Smooth muscle cell of the brain vasculature (primary cell): ENCODE results near the gene KIAA1958.

Source experiments
- DNase-seq: peaks from one replicate; pipeline ENCODE4 v3.0.0-alpha.2; 2012; ENCODE audit warnings: low read depth, low spot score

KIAA1958 gene

DNA sequence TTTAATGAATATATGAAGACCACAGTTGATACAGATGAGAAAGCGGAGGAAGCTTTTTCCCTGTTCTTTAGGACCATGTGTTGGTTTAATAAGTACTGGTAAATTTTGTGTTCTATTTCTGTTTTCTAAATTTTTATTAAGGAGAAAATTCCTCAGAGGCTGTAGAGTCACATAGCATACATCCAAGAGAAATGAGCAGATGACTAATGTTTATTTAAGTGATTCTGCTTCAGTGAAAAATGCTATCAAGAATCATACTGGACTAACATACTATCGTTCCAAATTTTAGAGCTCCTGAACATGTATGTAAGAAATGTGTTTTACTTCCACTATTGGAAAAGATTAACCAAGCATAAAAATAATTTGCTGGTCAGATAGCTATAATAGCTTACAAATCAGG is 115.0 kb downstream of the KIAA1958 start:
- no peak for DNase-seq

DNA sequence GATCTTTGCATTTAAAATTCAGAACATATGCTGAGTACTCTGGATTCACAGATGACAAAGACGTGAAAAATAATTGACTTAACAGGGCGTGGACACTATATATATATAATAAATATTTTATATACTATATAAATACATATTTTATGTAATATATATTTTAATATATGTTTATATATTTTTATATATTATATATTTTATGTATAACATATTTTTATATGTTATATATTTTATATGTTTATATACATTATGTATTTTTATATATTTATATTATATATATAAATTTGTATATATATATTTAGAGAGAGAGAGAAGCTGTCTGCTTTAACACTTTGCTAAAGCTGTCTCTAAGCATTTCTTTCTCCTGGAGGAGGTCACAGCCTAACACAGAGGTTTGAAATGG is 118.2 kb downstream of the KIAA1958 start:
- DNase-seq = no peak

DNA sequence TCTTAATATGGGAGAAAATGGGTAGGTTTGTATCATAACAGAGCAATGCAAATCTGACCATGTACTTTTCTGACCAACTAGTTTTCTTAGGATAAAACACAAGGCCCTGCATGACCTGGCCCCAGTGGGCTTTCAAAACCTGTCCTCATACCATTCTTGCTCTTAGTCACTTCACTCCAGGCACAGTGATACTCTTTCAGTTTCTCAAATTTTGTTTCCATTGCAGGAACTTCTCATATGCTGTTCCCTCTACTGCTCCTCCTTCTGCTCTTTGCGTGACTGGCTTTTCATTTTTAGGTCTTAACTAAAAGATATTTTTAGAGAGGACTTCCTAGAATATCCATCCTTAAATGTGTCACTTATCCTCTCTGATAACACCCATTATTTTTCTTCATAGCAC is 118.9 kb downstream of the KIAA1958 start:
- DNase-seq = no peak

DNA sequence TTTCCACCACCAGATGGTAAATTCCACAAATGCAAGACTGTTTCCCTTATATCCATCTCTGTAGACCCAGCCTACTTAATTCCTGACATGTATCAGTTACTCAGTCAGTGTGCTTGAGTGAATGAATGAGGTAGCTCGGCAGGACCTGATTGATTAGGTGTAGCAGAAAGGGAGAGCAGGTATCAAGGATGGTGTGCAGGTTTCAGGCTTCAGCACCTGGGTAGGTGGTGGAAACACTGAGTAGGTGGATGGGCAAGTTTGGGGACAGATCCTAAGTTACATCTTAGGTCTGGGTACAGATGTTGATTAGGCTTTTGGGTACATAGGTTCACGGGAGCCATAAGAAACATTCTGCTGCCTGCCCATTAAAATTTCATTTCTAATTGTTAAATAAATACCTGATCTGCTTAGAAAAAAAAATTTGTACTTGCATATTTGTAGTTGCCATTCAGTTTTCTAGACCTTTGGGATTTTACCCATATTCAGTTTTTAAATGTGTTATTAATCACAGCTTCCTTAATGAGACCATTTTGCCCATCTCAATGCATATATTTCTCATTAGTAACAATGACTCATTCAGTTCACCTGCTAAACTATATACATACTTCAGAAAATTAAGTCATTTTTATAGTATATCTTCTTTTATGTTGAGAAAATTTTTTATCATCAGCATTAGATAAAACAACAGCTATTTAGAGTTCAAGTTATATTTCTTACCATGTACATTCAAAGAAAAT is 119.5 kb downstream of the KIAA1958 start:
- DNase-seq = no peak

DNA sequence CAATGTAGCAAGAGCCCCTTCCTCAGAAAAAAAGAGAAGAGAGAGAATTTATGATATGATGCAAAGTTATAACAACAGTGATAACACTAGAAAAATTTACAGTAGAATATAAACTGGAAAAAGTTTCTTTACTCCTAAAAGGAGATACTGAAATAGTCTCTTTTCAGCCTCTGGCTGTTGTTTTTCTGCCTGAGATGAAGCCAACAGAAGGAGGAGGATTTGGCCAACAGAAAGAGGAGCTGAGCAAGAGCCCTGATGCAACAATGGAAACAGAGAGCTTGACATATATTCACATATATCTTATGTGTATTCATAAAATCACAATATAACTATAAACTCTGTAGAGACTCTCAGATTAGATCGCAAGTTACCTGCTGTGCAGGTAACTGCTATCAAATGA is 122.2 kb downstream of the KIAA1958 start:
- no peak for DNase-seq

DNA sequence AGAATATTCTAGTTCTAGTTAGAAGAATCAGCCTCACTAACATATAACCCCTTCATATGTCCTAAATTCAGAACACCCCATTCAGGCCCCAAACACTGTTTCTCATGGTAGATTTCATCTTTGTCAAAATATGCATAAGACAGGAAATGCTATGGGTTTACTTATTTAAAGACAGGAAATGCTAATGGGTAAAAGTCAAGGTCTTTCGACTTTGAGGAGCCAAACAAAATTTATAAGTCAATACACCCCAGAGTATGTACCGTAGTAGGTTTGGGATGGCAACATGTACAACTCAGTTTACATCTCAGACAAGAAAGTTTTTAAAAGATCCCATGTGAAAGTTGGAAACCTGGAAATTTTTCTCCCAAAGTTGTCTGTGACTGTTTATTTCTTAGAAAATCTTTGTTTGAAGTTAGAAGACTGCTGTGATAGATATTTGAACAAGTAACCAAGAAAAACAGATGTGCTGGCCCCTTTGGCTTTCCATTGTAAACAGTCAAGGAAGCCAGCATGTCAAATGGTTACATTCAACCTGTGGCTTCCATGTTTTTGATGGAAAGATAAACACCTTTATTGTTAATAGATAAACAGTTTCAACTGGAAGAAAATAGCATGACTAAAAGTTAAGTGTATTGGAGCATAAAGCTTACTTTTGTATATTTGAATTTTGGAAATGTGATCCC is 129.1 kb downstream of the KIAA1958 start:
- no peak for DNase-seq

DNA sequence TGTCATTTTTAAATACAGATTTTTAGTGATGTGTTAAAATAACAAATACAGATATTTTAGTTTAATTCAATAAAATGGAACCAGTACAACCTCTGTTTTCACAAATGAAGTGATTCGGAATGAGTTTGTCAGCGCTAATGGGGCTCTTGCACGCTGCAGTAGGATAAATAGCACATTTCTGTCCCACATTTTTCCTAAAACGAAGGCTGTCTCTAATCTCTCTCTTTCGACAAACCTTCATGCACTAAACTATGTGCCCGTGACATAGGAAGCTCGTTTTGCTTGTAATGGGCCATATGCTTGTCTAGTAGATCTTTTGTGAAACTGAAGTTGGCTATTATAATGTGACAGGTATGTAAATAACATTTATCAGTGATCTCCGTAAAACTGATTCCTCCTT is 130.7 kb downstream of the KIAA1958 start:
- DNase-seq = no peak

DNA sequence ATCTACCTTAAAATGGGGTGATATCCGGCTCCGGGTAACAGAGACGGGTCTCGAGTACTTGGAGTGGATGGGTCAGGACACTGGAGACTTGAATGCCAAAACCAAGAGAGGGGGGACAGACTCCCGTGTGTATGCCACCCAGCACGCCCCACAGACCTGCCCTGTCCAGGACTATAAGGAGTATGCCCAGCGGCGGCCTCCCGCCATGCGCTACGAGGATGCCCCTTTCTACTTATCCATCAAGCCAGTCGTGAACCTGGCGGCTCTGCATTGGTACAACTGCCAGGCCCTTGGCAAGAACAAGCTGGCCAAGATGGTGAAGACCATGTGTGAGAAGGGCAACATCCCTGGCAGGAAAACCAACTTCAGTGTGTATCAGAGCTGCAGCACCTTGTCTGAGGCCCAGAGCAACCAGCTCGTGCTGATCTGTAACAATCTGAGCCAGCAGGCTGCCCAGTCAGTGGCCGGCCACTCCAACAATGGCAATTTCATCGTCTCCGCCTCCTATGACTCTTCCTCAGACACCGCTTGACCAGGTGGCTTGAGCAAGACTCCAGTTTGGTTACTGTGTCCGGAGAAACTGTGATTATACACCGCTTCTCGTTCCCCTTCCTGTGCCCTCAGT is 131.9 kb downstream of the KIAA1958 start:
- no peak for DNase-seq

DNA sequence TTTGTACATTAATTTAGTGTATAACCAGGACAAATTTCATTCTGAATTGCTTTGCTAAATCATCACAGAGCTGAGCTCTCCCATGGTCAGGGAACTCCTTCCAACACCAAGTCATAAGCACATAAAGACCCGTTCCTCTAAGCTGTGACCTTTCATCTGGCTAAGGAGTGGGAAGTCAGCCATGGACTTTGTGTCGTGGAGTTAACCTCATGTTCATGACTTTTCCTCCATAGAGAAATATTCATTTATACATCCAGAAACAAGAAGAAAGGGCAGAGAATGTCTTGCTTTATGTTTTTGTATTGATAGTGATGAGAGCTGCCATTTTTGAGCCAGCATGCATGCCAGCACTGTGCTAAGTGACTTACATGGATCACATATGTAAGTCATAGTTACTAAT is 133.8 kb downstream of the KIAA1958 start:
- no peak for DNase-seq

DNA sequence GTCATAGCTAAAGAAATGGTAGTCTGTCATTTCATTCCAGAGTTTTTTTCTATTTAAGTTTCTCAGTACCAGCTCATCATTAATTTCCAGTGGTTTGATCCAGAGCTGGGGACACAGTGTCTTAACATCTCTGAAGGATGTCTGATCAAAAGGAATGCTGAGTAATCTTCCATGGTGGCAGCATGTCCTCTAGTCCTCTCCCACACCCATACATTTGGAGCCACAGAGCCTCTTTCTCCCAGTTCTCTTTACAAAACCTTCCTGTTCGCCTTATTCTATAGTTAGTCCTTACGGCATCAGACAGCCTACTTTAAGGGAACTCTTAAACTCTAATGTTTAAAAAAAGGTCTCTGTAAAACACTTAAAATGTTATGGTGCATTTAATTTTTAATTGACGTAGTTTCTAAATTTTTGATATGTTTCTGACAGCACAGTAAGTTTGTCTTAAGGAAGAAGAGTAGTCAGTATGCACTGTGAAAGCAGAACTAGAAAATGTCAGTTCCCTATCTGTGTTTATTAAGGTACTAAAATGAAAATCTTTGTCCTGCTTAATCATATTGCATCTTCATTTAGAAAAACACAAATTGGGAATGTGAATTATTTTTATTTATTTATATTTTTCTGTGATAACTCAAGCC is 134.5 kb downstream of the KIAA1958 start:
- no peak for DNase-seq

DNA sequence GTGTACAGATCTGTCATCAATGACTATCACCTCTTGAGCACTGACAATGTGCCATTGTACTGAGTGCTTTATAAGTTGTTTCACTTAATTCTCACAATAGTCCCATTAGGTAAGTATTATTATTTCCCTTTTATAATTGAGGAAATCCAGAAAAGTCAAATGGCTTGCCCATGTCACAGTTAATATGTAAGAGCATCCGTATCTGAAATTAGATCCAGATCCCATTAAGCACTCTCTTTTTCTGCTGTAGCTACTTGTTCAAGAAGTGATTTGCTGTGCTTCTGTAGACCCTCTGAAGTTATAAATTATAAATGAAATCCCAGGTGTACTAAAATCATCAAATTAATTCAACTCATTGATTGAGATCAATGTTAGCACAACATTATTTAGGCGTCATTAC is 136.6 kb downstream of the KIAA1958 start:
- DNase-seq = no peak

DNA sequence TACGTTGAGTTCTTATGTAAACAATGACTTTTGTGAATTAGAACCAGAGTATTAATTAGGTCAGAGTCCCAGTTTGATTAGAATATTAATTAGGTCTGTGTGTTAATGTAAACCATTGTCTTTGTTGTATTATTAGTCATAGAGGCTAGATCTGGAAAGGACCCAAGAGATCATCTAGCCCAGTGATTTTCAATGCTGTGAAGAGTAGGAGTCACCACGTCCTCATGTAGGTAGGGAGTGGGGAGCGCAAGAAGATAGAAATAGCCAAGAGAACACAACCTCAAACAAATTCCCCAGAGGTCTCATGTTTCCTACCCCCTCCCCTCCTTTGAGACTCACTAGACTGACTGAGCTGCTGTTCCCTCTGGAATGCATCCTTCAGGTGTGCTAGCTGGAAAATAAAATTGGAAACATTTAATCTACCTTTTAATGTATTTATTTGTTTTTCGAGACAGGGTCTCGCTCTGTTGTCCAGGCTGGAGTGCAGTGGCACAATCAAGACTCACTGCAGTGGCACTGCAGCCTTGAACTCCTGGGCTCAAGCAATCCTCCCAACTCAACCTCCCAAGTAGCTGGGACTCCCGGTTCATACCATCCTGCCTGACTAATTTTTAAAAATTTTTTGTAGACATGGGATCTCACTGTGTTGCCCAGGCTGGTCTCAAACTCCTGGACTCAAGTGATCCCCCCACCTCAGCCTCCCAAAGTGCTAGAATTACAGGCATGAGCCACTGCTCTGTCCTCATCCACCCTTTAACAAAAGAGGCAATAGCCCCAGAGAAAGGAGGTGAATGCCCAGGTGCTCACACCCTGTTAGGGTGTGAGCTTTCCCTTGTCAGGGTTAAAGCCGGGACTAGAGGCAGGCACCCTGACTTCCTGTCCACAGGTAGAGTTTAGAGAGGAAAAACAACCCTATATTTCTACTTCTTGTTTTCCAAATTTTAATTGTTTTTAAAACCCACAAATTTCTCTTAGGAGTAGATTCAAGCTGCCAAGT is 138.4 kb downstream of the KIAA1958 start:
- no peak for DNase-seq

DNA sequence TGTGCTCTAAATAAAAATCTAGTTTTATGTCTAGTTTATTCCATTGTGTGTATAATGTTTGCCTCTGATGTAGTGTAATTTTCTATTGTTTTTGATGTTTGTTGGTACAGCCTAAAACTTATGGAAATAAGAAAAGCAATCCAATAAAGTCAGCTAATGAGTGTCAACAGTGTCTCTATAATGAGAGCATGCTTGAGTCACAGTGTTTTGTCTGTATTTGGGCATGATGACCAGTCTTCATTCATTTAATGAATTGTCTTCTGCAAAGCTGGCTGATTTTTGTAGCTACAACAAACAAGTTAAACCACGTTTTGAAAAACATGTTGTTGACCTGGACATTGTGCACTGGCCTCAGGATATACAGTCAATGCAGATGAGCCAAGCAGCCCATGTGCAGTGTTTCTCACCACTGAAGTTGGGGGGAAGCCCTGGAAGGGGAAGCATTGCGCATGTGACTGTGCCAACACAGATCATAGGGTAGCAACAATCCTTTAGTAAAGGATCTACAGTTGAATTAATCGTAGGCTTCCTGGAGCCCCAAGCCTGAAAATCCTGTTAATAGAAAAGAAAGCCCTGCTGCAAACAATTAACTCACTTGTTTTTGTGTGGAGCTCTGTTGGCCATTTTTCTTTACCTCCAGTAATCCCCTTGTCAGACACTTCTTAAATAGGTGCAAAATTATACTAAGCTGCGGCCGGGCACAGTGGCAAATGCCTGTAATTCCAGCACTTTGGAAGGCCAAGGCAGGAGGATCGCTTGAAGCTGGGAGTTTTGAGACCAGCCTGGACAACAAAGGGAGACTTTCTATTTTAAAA is 143.3 kb downstream of the KIAA1958 start:
- DNase-seq = no peak

DNA sequence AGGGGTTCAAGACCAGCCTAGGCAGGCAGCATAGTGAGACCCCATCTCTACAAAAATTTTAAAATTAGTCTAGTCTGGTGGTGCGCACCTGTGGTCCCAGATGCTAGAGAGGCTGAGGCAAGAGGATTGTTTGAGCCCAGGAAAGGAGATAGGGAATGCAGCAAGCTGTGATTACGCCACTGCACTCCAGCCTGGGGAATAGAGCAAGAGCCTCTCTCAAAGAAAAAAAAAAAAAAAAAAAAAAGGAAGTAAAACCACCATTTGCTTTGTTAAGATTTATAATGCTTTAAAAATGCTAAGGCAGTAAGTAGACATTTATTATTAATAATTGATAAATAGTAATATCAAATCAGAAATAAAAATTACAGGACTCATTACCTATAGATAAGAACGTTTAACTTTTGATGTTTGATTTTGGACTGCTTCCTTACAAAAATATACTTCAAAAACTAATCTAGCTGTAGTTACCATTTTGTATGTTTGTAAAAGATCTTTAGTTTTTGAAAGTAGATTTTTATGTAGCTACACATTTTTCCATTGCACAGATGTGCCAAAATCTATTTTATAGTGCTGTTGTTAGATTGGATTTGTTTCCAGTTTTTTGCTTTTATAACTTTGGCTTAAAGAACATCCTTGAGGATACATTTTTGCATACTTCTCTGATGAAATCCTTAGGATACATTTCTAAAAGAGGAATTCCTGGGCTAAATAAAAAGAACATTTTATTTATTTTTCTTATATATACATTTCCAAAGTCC is 144.9 kb downstream of the KIAA1958 start:
- no peak for DNase-seq

DNA sequence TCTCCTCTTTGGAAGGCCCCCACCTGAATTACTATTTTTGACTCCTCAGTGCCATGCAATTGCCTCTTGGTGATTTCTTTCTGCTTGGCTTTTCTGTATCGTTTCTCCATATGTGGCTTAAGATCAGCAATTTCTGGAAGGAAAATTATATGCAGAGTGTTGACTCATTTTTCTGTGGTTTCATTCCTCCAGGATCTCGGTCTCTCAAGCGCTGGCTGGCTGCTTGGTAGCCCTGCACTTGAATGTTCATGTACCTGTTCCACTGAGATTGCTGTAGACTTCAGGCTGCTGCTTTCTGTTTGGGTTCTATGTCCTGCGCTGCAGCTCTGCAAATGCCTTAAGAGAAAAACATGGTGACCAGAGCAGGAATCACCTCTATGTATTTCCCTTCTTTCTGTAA is 153.7 kb downstream of the KIAA1958 start:
- no peak for DNase-seq

DNA sequence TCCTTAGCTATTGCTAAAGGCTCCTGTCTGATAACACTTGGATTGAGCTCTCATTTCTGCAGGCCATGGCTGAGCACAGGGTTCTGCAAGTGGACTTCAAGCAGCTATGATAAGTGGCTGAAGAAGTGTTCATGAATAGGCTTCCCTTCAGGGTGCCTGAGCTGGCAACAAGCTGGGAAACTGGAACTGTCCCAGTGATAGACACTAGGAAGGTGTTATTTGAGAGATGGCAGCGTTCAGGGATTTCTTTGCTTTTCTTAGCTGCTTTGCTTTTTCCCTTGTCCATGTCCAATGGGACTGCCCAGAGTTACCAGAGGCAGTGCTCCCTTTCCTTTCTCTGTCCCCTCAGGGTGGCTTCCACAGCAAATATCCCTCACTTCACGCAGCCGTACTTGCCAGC is 155.5 kb downstream of the KIAA1958 start:
- DNase-seq = no peak

DNA sequence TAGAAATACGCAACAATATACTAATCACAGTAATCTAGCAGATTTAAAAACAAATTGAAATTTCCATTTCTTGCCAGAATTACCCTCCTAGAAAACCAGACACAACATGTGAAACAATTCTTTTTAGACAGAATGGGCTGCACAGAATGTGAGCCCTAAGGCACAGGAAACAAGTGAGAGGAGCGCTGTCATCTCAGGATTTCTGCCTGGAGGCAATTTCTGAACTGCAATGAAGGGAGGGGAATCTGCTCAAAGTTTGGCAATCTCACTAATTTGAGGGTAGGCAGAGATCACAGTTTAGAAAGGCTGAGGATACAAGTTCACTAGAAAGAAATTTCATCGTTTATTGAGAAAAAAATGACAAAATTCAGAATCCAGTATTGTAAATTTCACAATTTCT is 161.0 kb downstream of the KIAA1958 start:
- no peak for DNase-seq

DNA sequence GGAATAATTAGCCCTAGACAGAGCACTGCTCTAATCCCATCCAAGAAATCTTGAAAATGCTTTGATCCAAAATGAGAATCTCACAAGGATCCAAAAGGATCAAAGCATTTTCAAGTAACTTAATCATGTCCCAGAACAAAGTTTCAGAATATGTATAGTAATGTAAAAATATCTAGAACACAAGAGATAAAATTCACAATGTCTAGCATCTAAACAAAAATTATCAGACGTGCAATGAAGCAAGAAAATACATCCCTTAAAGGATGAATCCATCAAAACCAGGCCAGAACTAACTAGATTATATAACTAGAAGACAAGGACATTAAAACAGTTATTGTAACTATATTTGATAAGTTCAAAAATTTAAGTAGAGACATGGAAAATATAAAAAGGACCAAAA is 162.0 kb downstream of the KIAA1958 start:
- no peak for DNase-seq

DNA sequence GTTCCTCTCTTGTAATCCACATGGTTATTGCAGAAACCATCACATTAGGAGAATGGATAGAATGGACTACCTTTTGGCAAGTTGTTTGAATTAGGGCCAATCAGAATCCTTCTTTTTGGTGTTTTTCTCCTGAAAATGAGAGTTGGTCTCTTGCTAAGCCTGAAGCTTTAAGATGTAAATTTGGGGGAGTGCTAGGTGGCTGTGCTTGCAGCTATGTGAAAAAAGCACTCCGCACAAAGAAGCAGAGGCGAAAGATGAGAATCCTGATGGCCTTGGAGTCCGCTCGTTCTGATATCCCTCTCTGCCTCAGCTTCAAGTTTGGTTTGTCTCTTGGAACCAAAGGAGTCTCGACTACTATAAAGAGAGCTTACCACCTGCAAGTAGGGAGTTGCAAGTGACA is 167.7 kb downstream of the KIAA1958 start:
- no peak for DNase-seq

DNA sequence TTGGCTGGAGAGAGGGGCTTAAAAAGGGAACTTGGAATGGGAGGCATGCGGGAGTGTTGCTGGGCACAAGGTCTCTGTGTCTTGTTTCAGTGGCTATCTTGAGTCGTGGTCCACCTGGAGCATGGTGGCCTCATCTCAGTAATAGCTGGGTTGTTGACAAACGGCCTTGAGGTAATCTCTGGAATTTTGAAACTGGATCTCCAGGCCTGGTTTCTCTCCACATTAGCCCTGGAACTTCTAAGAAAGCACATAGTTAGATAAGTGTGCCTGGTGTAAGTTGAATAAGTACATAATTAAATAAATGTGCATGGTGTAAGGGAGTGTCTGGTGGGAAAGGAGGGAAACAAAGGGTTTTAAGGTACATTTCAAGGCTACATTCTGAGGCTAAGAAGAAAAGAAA is 169.0 kb downstream of the KIAA1958 start:
- DNase-seq = no peak
